Activated CD4-positive, alpha-beta T cell treated with anti-CD3 and anti-CD28 coated beads for 48 hours (primary cell): ENCODE measurements around the gene ABLIM3.

ENCODE experiments used
- DNase-seq: peaks from one replicate; pipeline ENCODE4 v3.0.0-alpha.2; 2020

The ABLIM3 gene

DNA sequence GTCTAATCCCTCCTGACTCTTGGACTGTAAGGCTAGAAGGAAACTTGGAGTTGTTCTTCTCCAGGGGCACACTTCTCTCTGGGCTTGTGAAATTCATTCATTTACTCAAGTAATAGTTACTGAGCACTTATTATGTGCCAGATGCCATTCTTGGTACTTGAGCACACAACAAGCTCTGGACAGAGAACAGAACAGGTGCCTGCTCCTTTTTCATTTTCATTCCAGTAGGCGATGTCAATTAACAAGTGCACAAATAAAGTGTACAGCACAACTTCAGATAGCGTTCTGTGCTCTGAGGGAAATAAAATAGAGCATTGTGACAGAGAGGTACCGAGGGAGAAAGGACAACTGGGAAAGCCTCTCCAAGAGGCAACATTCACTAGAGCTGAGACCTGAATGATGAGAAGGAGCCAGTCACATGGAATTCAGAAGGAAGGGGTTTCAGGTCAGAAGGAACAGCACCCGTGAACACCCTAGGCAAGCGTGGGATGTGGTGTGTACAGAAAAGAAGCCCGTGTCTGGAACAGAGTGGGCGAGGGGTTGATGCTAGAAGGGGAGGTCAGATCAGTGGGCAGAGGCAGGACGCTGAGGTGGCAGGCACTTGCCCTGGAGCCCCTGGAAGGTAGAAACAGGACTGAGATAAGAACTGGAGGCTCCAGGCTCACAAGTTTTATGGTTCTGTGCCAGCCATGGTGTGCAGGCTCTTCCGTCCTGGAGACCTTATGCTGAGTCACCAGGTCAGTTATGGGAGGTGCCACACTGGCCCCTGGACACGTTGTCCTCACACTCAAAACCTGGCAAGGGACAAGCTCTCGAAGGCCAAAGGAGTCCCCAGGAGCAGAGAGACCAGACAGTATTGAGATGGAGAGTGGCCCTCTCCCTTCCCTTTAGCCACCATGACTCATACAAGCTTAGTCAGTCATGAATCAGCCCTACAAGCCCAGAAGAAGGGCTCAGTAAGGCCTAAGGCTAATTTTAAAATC lies 7.2 kb upstream of the ABLIM3 start:
- no peak for DNase-seq

DNA sequence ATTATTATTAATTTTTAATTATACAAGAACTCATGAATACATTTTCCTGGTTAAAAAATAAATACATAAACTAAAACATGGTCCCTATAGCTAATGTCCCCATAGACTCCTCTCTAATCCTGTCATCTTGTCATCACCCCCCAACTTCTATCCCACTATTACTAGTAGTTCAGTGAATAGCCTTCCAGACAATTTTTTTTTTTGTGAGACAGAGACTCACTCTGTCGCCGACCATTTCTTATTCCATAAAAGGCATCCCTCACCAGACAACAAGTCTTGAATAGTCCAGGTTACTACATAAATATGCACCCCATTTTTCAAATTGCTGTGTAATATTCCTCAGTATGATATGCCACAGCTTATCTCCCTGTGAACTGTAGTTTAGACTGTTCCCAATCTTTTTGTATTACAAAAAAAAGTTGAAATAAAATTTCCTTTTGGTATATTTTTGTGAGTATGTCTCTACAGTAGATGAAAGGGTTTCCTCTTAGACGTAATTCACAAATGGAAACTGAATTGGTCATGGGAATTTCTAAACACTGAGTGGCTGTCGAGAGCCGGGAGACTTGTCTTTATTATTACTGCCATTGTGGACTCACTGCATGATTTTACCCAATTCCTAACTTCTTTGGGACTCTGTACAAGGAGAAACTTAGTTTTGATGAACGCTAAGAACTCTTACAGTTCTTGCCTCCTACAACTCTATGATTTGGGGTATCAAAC lies 6.4 kb upstream of the ABLIM3 start:
- DNase-seq, result no peak

DNA sequence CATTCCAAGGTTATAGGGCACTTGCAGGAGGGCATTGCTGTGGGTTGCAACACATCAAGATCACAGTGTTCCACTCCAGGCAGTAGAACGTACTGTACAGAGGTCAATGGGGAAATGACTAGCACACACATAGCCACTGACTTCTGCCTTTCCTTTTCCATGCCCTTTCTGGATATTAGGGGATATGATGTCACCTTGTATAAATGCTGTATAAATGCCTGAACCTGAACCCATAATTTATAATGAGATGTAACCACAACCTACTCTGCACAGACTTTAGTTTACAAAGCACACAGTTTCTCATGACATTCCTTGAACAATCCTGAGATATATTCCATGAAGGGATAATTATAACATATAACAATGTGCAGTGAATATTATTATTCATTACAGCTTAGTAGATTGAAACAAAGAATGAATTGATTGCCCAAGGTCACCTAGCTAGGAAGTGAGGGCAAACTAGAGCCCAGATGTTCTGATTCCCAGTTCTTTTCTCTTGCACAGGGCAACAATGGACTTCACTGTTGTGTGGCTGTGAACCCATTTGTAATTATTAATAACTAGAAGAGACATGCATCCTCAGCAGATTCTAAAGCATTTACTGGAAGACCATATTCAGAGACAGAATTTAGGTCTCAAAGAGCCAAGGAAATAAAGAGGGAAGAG lies 5.6 kb upstream of the ABLIM3 start:
- DNase-seq, result no peak

DNA sequence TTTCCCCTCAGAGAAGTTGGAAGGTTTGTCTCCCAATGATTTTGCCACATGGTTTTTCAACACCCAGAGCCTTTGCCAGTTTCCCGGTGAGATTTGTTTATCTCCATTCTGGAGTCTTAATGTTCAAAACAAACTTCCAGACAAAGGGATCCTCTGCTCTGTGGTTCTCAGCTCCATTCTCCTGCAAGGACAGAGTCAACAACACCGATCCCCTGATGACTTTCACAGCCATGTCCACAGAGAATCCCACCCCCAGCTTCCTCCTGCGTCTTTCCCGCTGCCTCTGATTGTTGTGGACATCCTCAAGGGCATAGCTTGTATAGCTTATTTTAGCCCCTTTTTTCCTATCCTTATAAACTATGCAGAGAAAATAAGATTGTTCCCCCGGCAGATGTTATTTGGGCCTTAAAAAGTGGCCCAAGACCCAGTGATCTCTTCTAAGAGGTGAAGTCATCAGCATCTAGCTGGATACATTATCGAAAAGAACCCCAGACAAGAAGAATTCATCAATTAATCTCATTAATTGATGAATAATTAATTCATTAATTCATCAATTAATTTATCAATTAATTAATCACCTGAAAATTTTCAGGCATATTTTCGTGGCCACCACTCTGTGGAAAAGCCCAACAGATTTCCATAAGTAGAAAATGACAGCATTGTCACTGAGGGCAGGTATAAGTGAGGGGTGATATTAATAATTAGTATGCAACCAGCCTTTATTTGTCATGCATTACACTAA lies 2.9 kb upstream of the ABLIM3 start:
- DNase-seq, result no peak

DNA sequence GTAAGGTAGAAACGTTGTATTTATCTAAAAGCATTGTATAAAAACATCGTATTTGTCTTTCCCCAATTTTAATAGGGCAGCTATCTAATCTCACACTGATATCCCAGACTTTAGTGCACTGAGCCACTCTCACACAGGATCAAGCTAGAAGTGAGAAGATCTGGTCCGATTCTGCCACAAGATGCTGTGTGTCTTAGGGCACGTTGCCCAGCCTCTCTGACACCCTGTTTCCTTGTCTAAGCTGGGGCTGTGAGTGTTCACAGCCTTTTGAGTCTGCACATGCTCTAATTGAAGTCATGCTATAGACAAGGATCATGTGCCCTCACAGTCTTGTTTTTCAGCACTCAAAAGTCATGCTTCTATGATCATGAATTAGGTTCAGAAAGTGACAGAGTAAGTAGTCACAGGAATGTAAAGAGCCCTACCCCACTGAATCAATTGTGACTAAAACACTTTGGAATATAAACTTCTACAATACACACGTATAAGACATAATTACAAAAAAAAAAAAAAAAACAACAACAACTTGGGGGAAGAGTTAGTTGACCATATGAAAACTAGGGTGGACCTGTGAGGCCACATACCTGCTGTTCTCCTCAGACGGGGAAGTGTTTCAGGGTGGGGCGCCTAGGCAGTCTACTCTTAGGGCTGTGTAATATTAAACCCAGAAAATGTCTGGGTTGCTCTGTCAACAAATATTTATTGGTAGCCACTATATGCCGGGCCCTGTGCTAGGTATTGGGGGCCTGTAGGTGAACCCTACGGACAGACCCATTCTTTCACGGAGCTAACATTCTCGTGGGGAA lies 893 bp upstream of the ABLIM3 start:
- no peak for DNase-seq

DNA sequence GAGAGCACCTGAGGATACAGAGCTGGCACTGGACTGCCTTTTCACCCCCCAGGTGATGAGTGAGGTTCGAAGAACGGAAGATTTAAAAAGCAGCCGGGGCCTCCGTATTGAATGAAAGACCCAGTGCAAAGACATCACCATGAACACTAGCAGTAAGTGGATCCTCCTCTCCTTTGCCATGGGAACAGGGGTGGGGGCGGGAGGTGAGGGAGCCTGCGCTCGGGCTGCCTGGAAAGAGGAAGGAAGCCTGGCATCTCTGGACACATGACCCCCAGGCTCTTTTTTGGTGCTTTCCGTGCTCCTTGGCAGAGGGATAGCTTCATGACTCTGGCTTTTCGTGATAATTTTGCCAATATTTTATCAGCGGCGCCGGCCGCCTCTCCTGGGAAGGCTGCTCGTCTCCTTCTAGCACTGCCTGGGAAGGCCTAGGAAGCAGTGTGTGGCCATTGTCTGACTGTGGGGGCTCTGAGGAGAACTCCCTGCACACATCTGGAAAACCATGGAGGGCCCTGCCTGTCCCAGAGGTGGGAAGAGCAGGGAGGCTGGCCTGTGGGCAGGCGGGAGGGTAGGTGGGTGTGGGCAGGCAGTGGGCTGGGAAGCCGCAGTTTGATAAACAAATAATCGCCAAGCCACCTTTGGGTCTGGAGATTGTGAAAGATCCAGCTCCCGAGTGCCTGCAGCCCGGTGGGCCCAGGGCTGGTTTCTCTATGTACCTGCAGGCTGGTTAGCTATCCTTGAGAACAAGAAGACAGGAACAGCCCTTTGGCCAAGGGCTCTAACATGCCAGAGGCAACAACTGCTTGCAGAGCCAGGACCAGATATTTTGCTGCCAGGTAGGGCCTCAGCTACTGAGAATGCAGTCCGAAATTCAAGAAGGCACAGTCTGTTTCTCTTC lies 911 bp downstream of the ABLIM3 start:
- no peak for DNase-seq

DNA sequence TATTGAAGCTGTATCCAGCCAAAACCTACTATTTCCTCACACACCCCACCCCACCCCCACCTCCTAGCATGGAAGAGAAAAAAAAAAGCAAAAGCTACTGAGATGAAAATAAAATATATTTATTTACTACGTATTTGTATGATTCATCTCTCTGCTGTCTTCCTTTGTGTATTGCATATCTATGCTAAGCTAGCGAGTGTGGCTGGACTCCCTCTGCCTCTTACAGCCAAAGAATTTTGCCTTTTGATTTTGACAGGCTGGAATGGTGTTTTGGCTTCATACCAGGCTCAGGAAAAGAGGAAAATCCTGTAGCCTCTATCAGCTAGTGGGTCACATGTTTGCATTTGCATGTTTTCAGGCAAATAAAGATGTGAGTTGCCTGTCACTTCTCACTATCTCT lies 2.2 kb downstream of the ABLIM3 start:
- DNase-seq, result no peak

DNA sequence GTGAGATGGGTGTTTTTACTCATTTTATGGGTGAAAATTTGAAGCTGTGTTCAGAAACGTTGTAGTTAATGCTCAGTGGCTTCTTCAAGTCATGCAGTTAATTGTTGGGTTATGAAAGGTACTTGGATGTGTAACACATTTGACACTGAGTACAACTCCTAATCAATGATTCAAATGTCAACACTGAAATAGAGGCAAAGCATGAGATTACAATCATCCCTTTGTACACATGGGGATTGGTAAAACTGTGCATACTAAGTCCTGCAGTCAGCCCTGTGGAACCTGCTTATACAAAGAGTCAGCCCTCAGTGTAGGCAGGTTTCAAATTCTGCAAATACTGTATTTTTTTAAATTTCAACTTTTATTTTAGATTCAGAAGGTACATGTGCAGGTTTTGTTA lies 3.3 kb downstream of the ABLIM3 start:
- no peak for DNase-seq

DNA sequence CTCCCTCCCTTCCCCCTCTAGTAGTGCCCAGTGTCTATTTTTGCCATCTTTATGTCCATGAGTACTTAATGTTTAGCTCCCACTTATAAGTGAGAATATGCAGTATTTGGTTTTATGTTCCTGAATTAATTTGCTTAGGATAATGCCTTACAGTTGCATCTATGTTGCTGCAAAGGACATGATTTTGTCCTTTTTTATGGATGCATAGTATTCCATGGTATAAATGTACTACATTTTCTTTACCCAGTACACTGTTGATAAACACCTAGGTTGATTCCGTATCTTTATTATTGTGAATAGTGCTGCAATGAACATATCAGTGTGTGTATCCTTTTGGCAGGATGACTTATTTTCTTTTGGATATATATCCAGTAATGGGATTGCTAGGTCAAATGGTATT lies 3.8 kb downstream of the ABLIM3 start:
- no peak for DNase-seq

DNA sequence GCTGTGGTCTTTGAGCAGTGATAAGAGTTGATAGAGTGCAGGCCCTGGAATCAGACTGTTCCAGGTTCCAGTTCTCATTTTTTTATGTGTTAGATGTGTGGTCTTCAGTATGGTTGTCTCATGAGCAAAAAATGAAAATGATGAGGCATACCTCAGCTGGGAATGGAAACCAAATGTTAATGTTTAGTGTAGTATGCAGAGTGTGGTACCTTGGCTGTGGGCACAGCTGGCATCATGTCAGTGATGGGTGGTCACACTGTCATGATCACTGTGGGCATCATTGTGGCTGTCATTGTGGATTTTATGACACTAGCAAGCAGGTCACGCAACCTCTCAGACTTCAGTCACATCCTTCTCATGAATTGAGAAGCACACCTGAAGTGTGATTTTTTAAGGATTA lies 6.4 kb downstream of the ABLIM3 start:
- DNase-seq, result no peak

DNA sequence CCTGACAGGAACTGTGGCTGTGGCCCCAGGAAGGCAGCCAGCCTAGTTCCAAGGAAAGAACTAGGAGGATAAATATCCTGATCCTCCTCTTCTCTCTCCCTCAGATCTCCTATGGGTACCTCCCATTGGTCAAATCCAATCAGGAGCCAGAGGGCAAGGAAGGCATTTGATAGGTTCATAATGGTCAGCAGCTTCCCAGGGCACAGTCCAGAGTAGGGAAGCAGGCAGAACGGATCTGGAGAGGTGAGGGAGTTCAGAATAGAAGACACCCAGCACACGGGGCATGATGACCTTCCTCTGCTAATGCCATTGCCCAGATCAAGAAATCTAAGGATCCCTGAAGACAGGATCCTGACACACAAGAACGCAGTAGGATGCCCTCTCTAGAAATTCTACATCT lies 8.6 kb downstream of the ABLIM3 start:
- DNase-seq, result no peak

DNA sequence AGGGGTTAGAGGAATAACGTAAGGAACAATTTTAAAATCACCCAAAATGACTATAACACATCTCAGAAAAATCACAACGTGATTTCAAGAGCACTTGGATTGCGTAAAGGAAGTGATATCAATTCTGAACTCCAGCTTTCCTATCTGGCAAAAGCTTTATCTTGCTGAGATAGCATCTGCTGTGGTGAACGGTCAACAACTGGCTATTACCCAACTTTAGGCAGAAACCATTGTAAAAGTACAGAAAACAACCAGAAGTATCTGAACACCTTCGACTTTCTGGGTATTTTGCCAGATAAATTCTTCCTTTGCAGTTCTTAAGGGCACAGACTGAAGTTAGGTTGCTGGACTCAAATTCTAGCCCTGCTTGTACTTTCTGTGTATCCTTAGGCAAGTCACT lies 9.2 kb downstream of the ABLIM3 start:
- no peak for DNase-seq

DNA sequence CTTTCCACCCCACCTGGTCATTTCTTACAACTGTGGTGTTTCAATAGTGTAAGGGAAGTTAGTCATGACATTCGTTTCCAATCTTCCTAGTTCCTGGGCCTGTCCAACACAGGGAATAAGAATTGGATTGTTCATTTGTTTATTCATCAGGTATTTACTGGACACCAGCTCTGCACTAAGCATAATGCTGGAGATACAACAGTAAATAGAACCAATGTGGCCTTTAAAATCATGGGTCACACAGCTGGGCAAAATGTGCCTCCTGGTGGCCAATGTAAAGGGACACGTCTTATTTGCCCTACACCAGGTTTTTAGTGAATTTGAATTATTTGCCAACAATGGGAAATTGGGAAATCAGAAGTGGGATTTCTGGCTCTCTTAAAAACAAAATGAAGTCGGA lies 10.4 kb downstream of the ABLIM3 start:
- no peak for DNase-seq

DNA sequence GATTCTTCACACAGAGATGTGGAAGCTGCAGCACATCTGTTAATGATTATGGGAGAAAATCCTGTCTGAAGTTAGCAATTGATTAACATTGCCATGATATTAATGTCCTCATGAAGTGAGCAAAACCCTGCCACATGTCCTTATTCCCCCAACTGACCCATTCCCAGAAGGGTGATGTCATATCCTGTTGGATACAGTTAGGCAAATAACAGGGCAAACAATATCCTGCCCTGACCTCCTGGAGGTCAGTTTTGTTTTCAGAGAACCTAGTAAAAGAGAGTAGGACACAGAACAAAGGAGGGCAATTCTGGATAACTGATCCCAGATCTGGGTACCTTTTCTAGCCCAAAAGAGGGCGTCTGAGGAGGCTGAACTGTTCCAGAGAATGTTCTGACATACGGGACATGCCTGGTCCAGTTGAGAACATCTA lies 11.0 kb downstream of the ABLIM3 start:
- no peak for DNase-seq

DNA sequence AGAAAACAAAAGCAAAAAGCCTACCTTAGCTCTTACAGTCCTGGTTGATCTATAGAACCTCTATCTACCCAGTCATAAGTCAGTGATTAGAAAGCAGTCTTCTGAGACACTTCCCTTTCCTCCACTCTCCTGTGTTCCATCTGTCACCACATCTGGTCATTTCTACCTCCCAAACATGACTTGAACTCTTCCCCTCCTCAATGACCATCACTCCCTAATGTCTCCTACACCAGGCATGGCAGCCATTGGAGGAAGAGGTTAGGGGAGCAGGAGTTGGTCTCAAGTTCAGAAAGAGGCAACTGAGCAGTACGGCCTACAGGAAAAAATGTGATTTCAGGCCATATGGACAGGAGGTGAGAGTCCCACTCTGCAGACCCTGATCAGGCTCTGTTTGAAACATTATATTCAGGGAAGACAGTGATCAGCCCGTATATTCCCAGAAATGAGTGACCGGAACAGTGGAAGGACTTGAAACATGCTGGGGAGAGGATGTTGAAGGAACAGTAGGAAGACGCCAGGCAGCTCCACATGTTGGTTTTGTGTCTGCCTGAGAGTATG lies 12.0 kb downstream of the ABLIM3 start:
- no peak for DNase-seq

DNA sequence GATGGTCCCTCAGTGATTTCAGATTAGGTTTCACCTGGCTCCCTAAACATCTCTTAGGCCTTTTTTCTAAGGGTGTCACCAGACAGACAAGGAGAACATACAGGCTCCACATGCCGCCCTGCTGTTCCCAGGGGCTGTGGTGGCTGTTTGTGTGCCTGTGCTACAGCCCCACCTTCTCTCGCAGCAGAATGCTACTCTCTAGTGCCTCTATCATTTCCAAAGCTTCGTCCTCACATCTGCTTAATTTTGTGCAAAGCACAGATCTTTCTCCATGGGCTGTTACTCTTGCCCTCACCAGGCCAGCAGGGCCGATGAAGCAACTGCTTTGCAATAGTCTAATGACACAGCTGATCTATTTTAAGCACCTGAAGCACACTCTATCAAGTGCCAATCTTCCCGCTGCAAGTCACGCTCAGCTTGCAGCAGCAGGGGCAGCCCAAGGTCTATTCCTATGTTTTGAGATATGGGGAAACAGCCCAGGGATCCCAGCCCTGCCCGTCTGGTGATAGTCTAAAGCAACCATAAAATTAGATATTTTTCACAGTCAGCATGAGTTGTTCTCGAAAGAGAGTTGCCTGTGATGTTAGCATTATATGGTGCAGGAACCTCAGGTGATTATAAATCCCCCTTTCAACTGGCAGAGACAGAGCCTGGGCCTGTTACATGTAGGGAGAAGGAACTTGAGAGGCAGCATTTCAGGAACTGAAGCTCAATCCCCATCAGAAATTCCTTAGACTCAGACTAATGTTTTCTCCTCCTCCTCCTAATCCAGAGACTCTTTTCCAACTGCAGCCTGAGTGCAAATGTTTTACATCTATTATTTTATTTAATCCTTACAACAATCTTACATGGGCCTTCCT lies 12.7 kb downstream of the ABLIM3 start:
- no peak for DNase-seq

DNA sequence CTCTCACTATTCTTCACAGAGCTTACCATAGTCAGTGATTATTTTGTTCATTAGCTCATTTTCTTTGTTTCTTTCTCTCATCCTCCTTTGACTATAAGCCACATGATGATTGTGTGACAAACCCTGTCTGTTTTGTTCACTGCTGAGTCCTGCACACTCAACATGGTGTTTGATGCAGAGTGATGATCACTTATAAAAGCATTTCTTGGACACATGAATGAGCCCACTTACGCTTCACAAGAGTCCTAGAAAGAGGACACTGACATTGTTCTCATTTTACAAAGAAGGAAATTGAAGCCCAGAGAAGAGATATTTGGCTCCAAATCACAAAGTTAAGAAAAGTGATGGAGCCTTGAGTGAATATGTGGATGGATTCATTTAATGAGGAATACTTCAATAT lies 13.4 kb downstream of the ABLIM3 start:
- no peak for DNase-seq

DNA sequence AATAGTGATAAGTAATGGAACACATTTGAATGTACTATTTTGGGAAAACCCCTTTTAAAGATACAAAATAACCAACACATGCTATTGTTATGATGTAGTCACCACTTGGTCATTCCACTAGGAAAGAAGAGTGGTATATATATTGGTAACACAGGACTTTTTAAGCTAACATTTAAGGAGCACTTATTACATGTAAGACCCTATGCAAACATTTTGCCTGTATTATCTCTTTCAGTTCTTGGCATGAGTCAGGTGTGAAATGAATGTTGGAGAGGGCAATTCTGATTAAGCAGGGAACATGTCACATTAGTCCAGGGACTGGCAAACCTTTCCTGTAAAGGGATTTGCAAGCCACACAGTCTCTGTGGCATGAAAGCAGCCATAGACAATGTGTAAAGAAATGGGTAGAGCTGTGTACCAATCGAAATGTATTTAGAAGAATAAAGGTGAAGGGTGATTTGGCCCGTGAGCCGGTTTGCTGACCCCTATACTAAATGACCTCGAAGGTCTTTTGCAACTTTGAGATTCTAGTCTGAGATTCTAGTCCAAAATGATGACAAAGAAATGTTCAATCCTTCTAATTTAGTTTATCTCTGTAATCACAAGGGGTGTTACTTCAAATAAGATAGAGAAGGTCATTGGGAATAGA lies 15.3 kb downstream of the ABLIM3 start:
- no peak for DNase-seq

DNA sequence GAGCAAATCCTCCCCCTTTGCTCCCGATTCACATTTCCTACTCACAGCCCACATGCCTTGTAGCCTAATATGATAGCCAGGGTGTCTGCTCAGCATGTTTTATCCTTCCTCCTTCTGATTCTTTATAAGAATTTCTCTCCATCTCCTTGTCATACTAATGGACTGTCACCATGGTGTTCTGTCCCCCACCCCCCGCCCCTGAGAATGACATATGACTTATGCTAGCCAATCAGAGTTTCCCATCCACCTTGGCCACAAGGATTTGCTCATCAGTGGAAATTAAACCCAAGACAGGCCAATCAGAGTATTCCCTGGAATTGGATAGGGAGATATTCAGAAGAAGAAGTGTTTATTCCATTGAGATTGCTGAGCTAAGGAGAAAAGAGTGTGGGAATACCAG lies 16.0 kb downstream of the ABLIM3 start:
- no peak for DNase-seq
